ENCODE data around the gene KCTD12.
"Not testable (repeated sequence)": the region's sequence is repeated elsewhere in the genome, so short reads cannot be mapped to it uniquely, and the experiment has no call there.

The KCTD12 gene

GRCh38 chr13:76886292-76887075 is at the start of gene KCTD12:
Gene KCTD12 (minus strand): TSS chr13:76886405. CDS start chr13:76886148, 257 bp downstream.
- peak; percentile 72 for DNase-seq (ENCODE audit: low read depth)

DNA sequence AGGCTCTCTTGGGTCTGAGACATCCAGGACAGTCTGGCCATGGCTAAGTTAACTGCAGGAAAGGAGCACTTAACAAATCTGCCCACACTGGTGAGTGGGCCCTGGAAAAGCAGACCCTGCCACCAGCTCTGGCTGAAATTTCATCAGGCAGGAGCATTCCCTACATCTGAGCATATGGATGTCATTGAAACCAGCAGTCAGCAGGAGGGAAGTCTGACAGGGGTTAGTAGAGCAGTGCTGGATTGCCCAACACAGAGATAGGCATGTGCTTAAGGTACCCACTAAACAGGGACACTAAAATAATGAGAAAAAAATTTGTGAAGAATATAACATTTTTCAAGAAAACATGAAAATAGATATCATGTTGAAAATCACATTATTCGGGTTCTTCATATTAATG is 48.5 kb upstream of the KCTD12 start:
- DNase-seq (ENCODE audit: low read depth): no peak

GRCh38 chr13:76932076-76932475 is 45.9 kb upstream of the KCTD12 start:
- DNase-seq (ENCODE audit: low read depth): no peak

- no peak for DNase-seq (ENCODE audit: low read depth)
Observed at GRCh38 chr13:76929851-76930374, 43.7 kb upstream of the KCTD12 start.

- no peak for DNase-seq (ENCODE audit: low read depth)
Observed at GRCh38 chr13:76929320-76929719, 43.1 kb upstream of the KCTD12 start.

GRCh38 chr13:76928456-76928855 is 42.3 kb upstream of the KCTD12 start:
- no peak for DNase-seq (ENCODE audit: low read depth)

DNA sequence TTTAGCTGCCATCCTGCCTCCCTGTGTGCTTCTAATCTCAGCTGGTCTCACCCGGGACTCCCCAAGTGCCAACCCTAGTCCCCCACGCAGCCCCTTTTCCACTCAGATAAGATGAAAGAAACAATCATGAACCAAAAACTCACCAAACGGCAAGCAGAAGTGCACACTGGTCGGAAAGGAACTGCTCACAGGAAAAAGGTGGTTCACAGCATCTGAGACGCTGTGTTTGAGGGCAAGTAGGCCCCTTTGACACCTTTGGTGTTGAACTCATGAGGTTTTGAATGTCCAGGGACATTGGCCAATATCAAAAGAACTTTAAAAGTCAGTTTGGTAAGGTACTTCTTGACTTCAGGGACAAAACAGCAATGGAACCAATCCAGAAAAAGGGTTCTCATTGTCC is 41.8 kb upstream of the KCTD12 start:
- DNase-seq (ENCODE audit: low read depth): no peak

- no peak for DNase-seq (ENCODE audit: low read depth)
Observed at GRCh38 chr13:76925115-76925514, 38.9 kb upstream of the KCTD12 start.

DNA sequence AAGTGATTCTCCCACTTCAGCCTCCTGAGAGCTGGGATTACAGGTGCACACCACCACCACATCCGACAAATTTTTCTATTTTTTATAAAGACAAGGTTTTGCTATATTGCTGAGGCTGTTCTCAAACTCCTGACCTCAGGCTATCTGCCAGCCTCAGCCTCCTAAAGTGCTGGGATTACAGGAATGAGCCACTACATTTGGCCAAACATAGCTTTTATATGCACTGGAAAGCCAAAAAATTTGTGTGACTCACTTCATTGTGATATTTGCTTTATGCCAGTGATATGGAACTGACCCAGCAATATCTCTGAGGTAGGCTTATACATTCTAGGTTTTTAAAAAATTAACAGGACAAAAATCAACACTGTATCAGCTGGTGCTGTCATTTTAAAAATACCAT is 35.3 kb upstream of the KCTD12 start:
- no peak for DNase-seq (ENCODE audit: low read depth)

DNA sequence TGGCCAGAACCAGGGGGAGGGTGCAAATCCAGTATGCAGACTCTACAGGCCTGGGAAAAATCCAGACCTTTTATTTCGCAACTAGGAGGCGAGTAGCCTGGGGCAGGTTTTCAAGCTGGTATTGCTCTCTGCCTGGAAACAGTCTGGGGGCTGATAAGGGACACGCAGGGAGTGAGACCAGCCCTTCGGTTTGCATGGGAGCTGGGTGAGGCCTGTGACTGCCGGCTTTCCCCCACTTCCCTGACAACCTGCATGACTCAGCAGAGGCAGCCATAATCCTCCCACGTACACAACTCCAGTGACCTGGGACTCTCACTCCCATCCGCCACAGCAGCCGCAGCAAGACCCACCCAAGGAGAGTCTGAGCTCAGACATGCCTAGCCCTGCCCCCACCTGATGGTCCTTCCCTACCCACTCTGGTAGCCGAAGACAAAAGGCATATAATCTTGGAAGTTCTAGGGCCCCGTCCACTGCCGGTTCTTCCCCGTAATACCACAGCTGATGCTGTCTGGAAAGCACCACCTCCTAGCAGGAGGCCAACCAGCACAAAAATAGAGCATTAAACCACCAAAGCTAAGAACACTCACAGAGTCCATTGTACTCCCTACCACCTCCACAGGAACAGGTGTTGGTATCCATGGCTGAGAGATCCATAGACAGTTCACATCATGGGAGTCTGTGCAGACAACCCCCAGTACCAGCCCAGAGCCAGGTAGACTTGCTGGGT is 31.7 kb upstream of the KCTD12 start:
- peak; percentile 89 for DNase-seq (ENCODE audit: low read depth)

DNA sequence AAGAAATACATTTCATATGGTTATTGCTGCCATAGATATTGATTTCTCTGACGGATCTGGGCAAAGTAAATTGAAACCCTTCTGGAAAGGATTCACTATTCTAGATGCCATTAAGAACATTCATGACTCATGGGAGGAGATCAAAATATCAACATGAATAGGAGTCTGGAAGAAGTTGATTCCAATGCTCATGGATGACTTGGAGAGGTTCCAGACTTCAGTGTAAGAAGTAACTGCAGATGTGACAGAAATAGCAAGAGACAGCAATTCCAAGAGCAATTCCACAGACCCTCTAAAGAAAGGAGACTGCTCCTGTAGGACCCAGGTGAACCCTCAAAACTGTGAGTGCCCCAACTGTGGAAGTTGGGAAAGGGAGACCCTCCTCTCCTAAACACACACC is 30.9 kb upstream of the KCTD12 start:
- DNase-seq (ENCODE audit: low read depth): no peak

GRCh38 chr13:76913898-76914297 is 27.7 kb upstream of the KCTD12 start:
- DNase-seq (ENCODE audit: low read depth): no peak

GRCh38 chr13:76912476-76912875 is 26.3 kb upstream of the KCTD12 start:
- DNase-seq (ENCODE audit: low read depth): no peak

- peak; percentile 22 for DNase-seq (ENCODE audit: low read depth)
Observed at GRCh38 chr13:76904507-76904906, 18.3 kb upstream of the KCTD12 start.

DNA sequence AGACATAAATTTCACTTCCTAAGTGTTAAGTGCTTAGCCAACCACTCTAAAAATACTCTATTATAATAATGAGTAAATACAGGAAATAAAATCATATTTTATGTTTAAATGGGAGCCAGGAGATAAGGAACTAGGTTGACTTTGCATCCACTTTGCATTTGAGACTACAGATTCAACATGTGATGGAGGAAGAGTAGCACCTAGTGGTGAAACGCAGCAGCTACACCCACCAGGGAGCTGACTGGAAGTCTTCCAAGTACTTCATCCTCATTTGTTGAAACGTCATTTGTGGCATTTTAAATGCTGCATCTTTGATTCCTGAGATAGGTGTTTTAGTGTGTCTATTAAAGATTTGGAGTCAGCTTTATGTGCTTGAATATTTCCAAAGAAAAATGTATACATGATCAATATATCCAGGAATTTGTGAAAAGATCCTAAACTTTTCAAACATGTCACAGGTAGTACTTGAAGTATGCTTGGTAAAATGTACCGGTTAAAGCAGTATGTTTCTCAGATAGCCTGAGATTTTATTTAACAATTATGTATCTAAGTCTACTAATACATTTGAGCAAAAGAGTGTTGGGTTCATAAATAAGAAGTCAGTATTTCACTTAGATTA is 17.4 kb upstream of the KCTD12 start:
- DNase-seq (ENCODE audit: low read depth): peak; percentile 80

DNA sequence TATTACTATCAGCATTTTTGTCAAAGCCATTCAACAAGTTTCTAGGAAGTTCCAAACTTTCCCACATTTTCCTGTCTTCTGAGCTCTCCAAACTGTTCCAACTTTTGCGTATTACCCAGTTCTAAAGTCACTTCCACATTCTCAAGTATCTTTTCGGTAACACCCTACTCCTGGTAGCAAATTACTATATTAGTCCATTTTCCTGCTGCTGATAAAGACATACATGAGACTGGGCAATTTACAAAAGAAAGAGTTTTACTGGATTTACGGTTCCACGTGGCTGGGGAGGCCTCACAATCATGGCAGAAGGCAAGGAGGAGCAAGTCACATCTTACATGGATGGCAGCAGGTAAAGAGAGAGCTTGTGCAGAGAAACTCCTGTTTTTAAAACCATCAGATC is 12.9 kb upstream of the KCTD12 start:
- DNase-seq (ENCODE audit: low read depth): not testable (repeated sequence)

DNA sequence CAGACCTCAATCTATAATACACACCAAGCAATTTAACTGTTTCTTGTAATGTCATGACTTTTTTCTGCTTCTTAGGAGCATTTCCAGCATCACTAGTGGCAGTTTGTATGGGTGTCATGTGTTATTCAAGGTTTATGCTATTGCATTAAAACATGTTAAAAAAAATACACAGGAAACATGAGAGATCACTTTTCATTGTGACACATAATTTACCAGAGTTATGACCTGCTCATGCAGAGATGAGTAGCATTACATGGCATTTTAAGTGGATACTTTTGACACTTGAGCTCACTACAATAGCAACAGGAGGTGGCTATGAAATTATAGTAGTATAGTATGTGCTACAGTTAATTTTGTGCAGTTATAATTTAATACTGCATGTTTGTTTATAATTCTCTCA is 11.0 kb upstream of the KCTD12 start:
- DNase-seq (ENCODE audit: low read depth): not testable (repeated sequence)

GRCh38 chr13:76894401-76895110 is 8.4 kb upstream of the KCTD12 start:
- no peak for DNase-seq (ENCODE audit: low read depth)

DNA sequence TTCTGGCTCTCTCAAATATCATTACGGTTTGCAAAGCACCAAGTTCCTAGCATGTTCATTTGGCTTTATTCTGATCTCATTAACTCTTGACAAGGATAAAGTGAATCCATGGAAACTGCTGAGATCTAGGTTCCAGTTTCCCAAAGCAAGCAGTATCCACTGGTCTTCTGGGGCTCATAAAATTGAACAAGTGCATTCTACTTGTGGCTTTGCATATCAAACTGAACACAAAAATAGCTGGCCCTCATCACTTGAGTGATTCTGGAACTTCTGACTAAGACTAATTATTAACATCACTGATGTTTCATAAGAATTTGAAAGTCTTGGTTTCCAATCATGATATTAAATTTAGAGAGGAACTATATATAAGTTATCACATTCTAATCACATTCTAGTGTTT is 6.3 kb upstream of the KCTD12 start:
- DNase-seq (ENCODE audit: low read depth): no peak

DNA sequence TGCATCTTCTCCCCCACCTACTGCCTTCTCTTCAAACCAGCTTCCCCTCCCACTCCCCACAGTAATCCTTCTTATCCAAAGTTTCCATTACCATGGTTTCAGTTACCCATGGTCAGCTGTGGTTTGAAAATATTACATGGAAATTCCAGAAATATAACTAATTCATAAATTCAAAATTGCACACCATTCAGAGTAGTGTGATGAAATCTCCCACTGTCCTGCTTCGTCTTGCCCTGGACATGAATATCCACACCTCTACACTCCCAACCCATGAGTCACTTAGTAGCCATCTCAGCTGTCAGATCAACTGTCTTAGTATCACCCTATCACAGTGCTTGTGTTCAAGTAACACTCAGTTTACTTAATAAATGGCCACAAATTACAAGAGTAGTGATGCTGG is 3.8 kb upstream of the KCTD12 start:
- peak; percentile 94 for DNase-seq (ENCODE audit: low read depth)

- peak; percentile 24 for DNase-seq (ENCODE audit: low read depth)
Observed at GRCh38 chr13:76889254-76889653, 3.0 kb upstream of the KCTD12 start.

GRCh38 chr13:76888421-76888820 is 2.2 kb upstream of the KCTD12 start:
- no peak for DNase-seq (ENCODE audit: low read depth)
